RWPE1 (cell line): Measurements from ENCODE around the gene ZFAND6.
"Not testable (repeated sequence)": the region's sequence is repeated elsewhere in the genome, so short reads cannot be mapped to it uniquely, and the experiment has no call there.

Experiments
- CTCF ChIA-PET: fragments of 350-600 bp; sonication (Branson Sonifier 250); formaldehyde crosslinking; extraction: SDS; loops from one replicate; lab custom pipeline; 2021; lab: Yijun Ruan, JAX
- POLR2A ChIA-PET: fragments of 400-600 bp; formaldehyde crosslinking; extraction: SDS; loops from one replicate; lab custom pipeline; 2020; ENCODE audit warnings: antibody characterized with exemption; ENCODE audit not compliant: low non-redundant PET; lab: Yijun Ruan, JAX
- DNase-seq: peaks from one replicate; pipeline ENCODE4 v3.0.0; 2012; ENCODE audit warnings: low spot score
- H3K27ac ChIP-seq: fragments of 450-650 bp; 2 replicates; pipeline ENCODE4 v1.5.1; 2017
- TF ChIP-seq, protein P1 (sequence below): fragments of 450-650 bp; conservative IDR thresholded peaks from 2 replicates; pipeline ENCODE4 v1.5.1; 2017; ENCODE audit warnings: low read depth, mild to moderate bottlenecking

ZFAND6 gene

DNA sequence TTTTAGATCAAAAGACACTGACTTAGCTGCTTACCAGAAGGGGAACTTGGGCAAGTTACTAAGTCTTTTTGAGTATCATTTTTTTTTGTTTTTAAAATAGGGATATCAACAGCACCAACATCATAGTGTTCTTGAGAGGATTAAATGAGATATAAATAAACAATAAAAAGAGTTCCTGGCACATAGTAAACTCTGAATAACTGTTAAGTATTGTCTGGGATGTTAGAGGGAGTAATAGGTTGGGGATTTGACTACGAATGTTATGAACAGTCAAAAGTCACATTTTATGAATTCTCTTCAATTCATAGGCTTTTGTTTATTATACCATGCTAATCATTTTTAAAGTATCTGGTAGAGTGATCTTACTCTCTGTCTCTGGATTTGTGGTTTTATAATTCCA lies 55.5 kb downstream of the ZFAND6 start:
- TF ChIP-seq, protein P1, sequence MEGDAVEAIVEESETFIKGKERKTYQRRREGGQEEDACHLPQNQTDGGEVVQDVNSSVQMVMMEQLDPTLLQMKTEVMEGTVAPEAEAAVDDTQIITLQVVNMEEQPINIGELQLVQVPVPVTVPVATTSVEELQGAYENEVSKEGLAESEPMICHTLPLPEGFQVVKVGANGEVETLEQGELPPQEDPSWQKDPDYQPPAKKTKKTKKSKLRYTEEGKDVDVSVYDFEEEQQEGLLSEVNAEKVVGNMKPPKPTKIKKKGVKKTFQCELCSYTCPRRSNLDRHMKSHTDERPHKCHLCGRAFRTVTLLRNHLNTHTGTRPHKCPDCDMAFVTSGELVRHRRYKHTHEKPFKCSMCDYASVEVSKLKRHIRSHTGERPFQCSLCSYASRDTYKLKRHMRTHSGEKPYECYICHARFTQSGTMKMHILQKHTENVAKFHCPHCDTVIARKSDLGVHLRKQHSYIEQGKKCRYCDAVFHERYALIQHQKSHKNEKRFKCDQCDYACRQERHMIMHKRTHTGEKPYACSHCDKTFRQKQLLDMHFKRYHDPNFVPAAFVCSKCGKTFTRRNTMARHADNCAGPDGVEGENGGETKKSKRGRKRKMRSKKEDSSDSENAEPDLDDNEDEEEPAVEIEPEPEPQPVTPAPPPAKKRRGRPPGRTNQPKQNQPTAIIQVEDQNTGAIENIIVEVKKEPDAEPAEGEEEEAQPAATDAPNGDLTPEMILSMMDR: no peak
- ChIA-PET CTCF (interaction anchor here (0.7 kb wide), 1 partner anchor 114 kb away, joined by 7 read pairs; no protein-coding TSS in a partner anchor), POLR2A (no interaction called here)
- H3K27ac ChIP-seq: no peak overlapping the region
- DNase-seq: no peak

DNA sequence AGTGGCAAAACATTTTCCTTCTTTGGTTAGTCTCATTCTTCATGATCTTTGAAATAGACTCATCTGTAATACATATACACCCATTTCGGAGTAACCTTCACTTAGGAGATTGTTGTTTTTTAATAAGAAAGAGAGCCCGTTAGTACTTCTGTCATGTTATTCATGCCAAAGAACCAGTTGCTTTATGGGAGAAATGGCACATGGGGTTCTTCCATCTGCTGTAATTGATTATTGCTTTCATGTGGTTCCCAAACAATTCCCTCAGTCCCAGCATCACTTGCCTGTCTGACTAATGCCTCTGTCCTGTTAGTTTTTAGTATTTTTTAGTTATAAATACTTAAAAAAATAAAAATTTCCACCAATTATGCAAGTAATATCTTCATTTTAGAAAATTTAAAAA lies 59.5 kb downstream of the ZFAND6 start:
- DNase-seq: no peak
- TF ChIP-seq, protein P1: no peak
- ChIA-PET CTCF (no interaction called here), POLR2A (no interaction called here)
- no peak overlapping the region for H3K27ac ChIP-seq

DNA sequence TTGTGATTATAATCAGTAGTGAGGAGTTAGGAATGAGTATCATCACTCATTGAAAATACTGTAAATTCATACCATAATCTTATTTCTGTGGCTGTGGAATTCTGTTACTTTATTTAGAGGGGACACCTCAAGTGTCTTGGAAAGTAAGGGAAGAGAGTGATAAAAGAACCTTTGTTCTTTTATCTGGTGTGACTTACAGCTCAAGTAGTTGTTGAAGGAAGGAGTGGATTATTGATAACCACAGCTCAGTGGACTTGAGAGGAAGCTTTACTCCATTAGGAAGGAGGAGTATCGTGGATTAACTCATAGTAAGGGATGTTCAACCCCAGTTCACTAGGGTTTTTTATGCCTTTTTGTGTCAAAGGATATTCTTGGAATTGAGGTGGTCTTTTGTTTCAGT lies 61.2 kb downstream of the ZFAND6 start:
- ChIA-PET CTCF (no interaction called here), POLR2A (no interaction called here)
- TF ChIP-seq, protein P1: no peak
- no peak for DNase-seq
- no peak overlapping the region for H3K27ac ChIP-seq

DNA sequence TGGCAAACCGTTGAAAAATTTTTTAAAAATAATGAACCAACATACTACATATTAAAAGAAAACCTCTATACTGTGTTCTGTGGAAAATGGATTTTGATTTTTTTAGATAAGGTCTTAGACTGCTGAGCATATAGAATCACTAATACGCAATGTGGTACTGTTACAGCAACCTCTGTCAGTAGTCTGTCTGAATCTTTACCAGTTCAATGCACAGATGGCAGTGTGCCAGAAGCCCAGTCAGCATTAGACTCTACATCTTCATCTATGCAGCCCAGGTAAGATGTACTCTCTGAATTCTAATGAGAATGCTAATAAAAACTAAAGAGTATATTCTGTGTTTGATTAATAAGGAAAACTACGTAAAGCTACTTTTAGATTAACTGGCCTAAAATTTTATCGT lies 62.1 kb downstream of the ZFAND6 start:
- CTCF ChIA-PET: no interaction called here
- no peak for DNase-seq
- POLR2A ChIA-PET: no interaction called here
- TF ChIP-seq, protein P1: no peak
- no peak overlapping the region for H3K27ac ChIP-seq

DNA sequence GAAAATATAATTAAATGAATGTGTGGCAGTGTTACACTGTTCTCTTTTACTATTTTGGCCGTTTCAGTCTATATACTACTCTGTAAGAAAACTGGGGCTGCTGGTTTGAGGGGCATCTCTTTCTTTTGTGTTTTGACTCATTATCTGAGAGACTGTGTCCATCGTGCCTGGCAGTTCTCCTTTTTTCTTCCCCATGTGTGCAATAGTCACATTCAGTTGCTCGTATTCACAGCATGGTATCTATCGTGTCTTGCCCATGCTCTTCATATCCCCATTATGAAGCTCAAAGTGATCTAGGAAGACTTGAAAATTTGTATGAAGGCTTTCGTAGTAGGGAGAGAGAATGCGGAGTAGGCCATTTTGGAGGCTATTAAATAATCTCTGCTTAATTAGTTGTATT lies 63.6 kb downstream of the ZFAND6 start:
- ChIA-PET CTCF (no interaction called here), POLR2A (no interaction called here)
- no peak for DNase-seq
- TF ChIP-seq, protein P1: no peak
- no peak overlapping the region for H3K27ac ChIP-seq

DNA sequence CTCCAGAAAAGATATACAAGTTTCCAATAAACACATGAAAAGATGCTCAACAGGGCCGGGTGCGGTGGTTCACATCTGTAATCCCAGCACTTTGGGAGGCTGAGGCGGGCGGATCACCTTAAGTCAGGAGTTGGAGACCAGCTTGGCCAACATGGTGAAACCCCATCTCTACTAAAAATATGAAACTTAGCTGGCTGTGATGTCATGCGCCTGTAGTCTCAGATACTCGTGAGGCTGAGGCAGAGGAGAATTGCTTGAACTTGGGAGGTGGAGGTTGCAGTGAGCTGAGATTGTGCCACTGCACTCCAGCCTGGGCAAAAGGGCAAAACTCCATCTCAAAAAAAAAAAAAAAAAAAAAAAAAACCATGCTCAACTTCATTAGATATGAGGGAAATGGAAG lies 67.8 kb downstream of the ZFAND6 start:
- DNase-seq, POLR2A ChIA-PET, CTCF ChIA-PET, H3K27ac ChIP-seq: not testable (repeated sequence)

DNA sequence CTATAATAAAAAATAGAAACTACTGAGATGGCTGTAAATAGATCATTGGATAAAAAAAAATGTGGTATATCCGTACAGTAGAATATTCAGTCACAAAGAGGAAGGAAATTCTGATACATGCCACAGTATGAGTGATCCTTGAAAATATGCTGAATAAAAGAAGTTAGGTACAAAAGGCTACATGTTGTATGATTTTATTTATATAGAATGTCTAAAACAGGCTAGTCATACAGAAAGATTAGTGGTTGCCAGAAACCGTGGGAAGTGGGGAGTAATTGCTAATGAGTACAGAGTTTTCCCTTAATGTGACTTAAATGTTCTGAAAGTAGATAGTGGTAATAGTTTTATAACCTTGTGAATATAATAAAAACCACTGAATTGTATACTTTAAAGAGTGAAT lies 68.4 kb downstream of the ZFAND6 start:
- TF ChIP-seq, protein P1: no peak
- no peak overlapping the region for H3K27ac ChIP-seq
- CTCF ChIA-PET: interaction anchor here (0.6 kb wide), 1 partner anchor 79 kb away, joined by 3 read pairs; no protein-coding TSS in a partner anchor
- DNase-seq: no peak
- POLR2A ChIA-PET: no interaction called here
